Breast epithelium (tissue), 3 donors: Measurements from ENCODE around the gene SHISA5.

Experiments used
- POLR2A ChIP-seq: fragments of 450-650 bp; IDR thresholded peaks from one replicate; pipeline ENCODE4 v1.6.1; 2016; ENCODE audit warnings: antibody characterized with exemption, mild to moderate bottlenecking, moderate library complexity
- POLR2AphosphoS5 ChIP-seq, 3 donors: sonication (generic); formaldehyde crosslinking; IDR thresholded peaks; one replicate each; pipeline ENCODE4 v1.6.1; 2017; ENCODE audit warnings: antibody characterized with exemption in 3 of 3
- TF ChIP-seq, protein P1 (sequence below), 3 donors: fragments of 450-650 bp; IDR thresholded peaks; one replicate each; pipeline ENCODE4 v1.5.1; 2016 to 2017; ENCODE audit warnings: antibody characterized with exemption in 3 of 3, mild to moderate bottlenecking in 3 of 3, moderate library complexity in 3 of 3

DNA sequence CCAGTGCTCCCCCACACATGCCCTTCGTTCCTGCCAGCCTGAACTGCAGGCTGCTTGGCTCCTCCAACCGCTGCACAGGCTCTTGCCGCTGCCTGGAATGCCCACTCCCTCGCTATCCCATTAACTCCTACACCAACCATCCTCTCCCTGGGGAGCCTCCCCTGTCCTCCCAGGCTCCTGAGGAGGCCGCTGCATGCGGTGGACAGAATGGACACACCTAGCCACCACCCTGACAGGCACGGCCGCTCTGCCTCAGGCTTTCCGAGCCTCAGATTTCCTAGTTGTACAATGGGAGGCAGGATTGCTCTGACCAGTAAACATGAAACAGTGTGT is 76.4 kb downstream of the SHISA5 start:
- TF ChIP-seq, protein P1, sequence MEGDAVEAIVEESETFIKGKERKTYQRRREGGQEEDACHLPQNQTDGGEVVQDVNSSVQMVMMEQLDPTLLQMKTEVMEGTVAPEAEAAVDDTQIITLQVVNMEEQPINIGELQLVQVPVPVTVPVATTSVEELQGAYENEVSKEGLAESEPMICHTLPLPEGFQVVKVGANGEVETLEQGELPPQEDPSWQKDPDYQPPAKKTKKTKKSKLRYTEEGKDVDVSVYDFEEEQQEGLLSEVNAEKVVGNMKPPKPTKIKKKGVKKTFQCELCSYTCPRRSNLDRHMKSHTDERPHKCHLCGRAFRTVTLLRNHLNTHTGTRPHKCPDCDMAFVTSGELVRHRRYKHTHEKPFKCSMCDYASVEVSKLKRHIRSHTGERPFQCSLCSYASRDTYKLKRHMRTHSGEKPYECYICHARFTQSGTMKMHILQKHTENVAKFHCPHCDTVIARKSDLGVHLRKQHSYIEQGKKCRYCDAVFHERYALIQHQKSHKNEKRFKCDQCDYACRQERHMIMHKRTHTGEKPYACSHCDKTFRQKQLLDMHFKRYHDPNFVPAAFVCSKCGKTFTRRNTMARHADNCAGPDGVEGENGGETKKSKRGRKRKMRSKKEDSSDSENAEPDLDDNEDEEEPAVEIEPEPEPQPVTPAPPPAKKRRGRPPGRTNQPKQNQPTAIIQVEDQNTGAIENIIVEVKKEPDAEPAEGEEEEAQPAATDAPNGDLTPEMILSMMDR (IDR thresholded peaks at IDR 0.05), result no peak
- TF ChIP-seq POLR2AphosphoS5 (IDR thresholded peaks at IDR 0.05) (no peak), POLR2A (no peak)
